ENCODE measurements around the gene LY6G5B. TPM values are rescaled to one million over a fixed set of nuclear protein-coding genes. Genes with fewer than 3 reads are reported as not detected.

LY6G5B gene
- total RNA-seq, 2 experiments from 2014 or later, result 27.0 to 28.0 TPM

DNA sequence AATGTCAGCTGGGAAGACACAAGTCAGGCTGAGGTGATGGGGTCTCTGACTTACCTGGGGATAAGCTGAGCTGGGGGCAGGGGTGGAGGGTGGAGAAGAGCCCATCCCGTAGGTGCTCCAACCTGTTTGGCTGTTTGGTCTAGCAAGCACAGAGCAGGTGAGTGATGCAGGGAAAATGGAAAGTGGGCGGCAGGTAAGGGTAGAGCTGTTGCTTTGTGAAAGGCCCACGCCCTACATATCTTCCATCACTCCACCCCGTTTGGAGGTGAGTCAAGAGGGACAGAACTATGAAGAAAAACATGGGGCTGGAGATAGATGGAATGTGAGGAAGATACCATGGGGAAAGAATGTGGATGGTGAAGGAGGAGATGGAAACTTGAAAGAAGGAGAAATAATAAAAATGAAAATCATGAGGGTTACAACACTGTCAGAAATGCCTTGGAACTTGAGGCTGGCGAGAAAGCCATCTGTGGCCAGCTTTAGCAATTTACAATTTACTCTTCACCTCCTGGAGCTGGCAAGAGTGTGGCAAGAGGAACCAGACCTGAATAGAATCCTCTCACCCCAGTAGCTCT, 50.5 kb downstream of the LY6G5B start:
- no peak for DNase-seq
- Mint-ChIP-seq H3K9me3 (no peaks in the 10 kb centered on the region), H3K36me3 (ENCODE audit: low read depth) (no peaks in the 10 kb centered on the region), H3K4me1 (ENCODE audit: low read depth) (no peaks in the 10 kb centered on the region), H3K27me3 (no peaks in the 10 kb centered on the region), H3K4me3 (no peak overlapping the region), H3K27ac (no peak overlapping the region)
- Histone ChIP-seq H3K9me3 (ENCODE audit: control insufficient read depth in 1 of 2, insufficient read depth in 1 of 2, low read length in 2 of 2) (no peaks in the 10 kb centered on the region), H3K36me3 (ENCODE audit: insufficient read depth, low read length) (no peaks in the 10 kb centered on the region), H3K27me3 (ENCODE audit: control insufficient read depth in 1 of 2, insufficient read depth in 2 of 2, low read length in 2 of 2) (no peaks in the 10 kb centered on the region), H3K4me1 (ENCODE audit: insufficient read depth, low read length) (peaks cover 6% of the 10 kb centered on the region), H3K27ac (ENCODE audit: low read depth in 1 of 2, low read length in 2 of 2) (no peak overlapping the region), H3K4me3 (ENCODE audit: low read length) (no peak overlapping the region)
- no peak for ATAC-seq (ENCODE audit: poor library complexity)
- intact Hi-C loops (cut with DNase I, micrococcal nuclease), result no loop called here
- TF ChIP-seq, protein P1, sequence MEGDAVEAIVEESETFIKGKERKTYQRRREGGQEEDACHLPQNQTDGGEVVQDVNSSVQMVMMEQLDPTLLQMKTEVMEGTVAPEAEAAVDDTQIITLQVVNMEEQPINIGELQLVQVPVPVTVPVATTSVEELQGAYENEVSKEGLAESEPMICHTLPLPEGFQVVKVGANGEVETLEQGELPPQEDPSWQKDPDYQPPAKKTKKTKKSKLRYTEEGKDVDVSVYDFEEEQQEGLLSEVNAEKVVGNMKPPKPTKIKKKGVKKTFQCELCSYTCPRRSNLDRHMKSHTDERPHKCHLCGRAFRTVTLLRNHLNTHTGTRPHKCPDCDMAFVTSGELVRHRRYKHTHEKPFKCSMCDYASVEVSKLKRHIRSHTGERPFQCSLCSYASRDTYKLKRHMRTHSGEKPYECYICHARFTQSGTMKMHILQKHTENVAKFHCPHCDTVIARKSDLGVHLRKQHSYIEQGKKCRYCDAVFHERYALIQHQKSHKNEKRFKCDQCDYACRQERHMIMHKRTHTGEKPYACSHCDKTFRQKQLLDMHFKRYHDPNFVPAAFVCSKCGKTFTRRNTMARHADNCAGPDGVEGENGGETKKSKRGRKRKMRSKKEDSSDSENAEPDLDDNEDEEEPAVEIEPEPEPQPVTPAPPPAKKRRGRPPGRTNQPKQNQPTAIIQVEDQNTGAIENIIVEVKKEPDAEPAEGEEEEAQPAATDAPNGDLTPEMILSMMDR (IDR thresholded peaks at IDR 0.05), result no peak
- ChIA-PET CTCF (interaction anchor here (0.6 kb wide), 1 partner anchor 602 kb away, joined by 3 read pairs; no protein-coding TSS in a partner anchor), POLR2A (no interaction called here)

DNA sequence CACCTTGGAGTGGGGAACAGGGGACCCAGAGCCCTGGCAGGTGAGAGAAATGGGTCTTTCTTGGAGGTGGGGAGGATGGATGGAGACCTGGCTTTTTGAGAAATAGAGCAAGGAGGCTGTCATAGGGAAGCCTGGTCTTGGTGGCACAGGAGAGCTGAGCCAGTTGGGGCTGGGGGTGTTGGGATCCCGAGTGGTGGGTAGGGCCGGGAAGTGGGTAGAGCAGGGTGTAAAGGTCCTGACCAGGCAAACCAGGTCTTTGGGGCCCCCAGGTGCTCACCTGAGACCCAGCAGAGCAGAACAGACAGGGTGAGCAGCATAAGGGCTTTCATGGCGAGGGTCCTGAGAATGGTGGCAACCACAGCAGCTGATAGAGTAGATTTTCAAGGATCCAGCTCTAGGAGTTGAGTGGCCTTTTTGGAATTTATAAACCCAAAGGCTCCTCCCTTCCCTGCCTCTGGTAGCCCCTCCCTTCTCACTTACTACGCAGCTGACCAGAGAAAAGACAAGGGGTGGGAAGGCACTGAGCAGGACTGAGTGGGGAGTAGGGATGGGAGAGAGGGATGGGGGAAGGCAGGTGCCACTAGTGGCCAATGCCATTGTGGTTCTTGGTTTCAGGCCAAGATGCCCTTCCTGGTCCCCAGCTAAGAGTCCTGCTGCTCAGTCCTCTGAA, 51.7 kb downstream of the LY6G5B start, which contains the start of gene LY6G6C:
LY6G6C (minus strand) TSS at position 396 of the 670 bp plus-strand sequence; CDS start at position 329, 67 bp downstream.
- intact Hi-C loops (cut with DNase I, micrococcal nuclease), result no loop called here
- H3K4me3 Mint-ChIP-seq, result no peak within 1 kb of the TSS
- peaks cover 10% of the 10 kb centered on the region for H3K4me1 Mint-ChIP-seq (ENCODE audit: low read depth)

DNA sequence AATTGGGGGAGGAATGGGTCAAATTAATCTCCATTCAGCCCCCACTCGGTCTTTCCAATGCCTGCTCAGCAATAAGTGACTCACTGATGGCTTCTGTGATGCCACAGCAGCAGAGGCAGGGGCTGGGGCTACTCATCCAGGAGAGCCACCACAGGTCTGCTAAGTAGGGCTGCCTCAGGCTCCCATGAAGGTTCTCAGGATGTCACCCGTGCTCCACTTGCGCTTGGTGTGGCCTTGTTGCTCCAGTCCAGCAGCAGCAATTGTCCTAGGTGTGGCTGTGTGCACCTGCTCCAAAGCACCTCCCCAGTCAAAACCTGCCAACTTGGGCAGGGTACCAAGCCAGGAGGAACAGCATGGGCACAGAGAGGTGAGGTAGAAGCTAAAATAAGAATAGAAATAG, 52.4 kb downstream of the LY6G5B start:
- no peak overlapping the region for H3K27ac Mint-ChIP-seq

More for the DNA sequence above, 51.7 kb downstream of the LY6G5B start, which contains the start of gene LY6G6C:
- no peak within 1 kb of the TSS for H3K27ac Mint-ChIP-seq
- no peak for ATAC-seq (ENCODE audit: poor library complexity)
- TF ChIP-seq, protein P1 (IDR thresholded peaks at IDR 0.05), result no peak
- no peaks in the 10 kb centered on the region for H3K9me3 ChIP-seq (ENCODE audit: control insufficient read depth in 1 of 2, insufficient read depth in 1 of 2, low read length in 2 of 2)
- no peak within 1 kb of the TSS for H3K4me3 ChIP-seq (ENCODE audit: low read length)
- no peak within 1 kb of the TSS for H3K27ac ChIP-seq (ENCODE audit: low read depth in 1 of 2, low read length in 2 of 2)
- no peaks in the 10 kb centered on the region for H3K27me3 Mint-ChIP-seq
- peaks cover 15% of the 10 kb centered on the region for H3K4me1 ChIP-seq (ENCODE audit: insufficient read depth, low read length)
- POLR2A ChIA-PET, result no interaction called here
- H3K9me3 Mint-ChIP-seq, result no peaks in the 10 kb centered on the region
- no peaks in the 10 kb centered on the region for H3K27me3 ChIP-seq (ENCODE audit: control insufficient read depth in 1 of 2, insufficient read depth in 2 of 2, low read length in 2 of 2)
- peaks cover under 1% of the 10 kb centered on the region for H3K36me3 Mint-ChIP-seq (ENCODE audit: low read depth)
- no peaks in the 10 kb centered on the region for H3K36me3 ChIP-seq (ENCODE audit: insufficient read depth, low read length)
- DNase-seq, result no peak
- CTCF ChIA-PET, result no interaction called here

More for the DNA sequence above, 52.4 kb downstream of the LY6G5B start:
- intact Hi-C loops (cut with DNase I, micrococcal nuclease), result no loop called here
- no peaks in the 10 kb centered on the region for H3K9me3 ChIP-seq (ENCODE audit: control insufficient read depth in 1 of 2, insufficient read depth in 1 of 2, low read length in 2 of 2)
- TF ChIP-seq, protein P1 (IDR thresholded peaks at IDR 0.05), result no peak
- no peak overlapping the region for H3K27ac ChIP-seq (ENCODE audit: low read depth in 1 of 2, low read length in 2 of 2)
- POLR2A ChIA-PET, result no interaction called here
- DNase-seq, result no peak
- peaks cover 17% of the 10 kb centered on the region for H3K4me1 Mint-ChIP-seq (ENCODE audit: low read depth)
- peaks cover 6% of the 10 kb centered on the region for H3K36me3 Mint-ChIP-seq (ENCODE audit: low read depth)
- CTCF ChIA-PET, result no interaction called here
- ATAC-seq (ENCODE audit: poor library complexity), result no peak
- no peaks in the 10 kb centered on the region for H3K27me3 Mint-ChIP-seq
- H3K27me3 ChIP-seq (ENCODE audit: control insufficient read depth in 1 of 2, insufficient read depth in 2 of 2, low read length in 2 of 2), result no peaks in the 10 kb centered on the region
- H3K4me1 ChIP-seq (ENCODE audit: insufficient read depth, low read length), result peaks cover 18% of the 10 kb centered on the region
- no peaks in the 10 kb centered on the region for H3K36me3 ChIP-seq (ENCODE audit: insufficient read depth, low read length)
- no peaks in the 10 kb centered on the region for H3K9me3 Mint-ChIP-seq
- H3K4me3 Mint-ChIP-seq, result no peak overlapping the region
- no peak overlapping the region for H3K4me3 ChIP-seq (ENCODE audit: low read length)

Small RNA genes within 50 kb of the gene (microRNA-seq; reads per million reads assigned to microRNA genes)
- not detected for gene MIR4646 (ENCODE audit: borderline microRNAs expressed, borderline replicate concordance)
- gene MIR6832 (ENCODE audit: borderline microRNAs expressed, borderline replicate concordance), result not detected

Other genes with a start within 250 kb of the LY6G5B start
- 10 to 100 TPM; 14.3 to 14.7 TPM for gene MICB, start 171.8 kb upstream of the LY6G5B start, total RNA-seq
- not detected for gene MCCD1, start 141.0 kb upstream of the LY6G5B start, total RNA-seq
- 100 to 1,000 TPM; 483 to 498 TPM for gene DDX39B, start 128.0 kb upstream of the LY6G5B start, total RNA-seq
- gene ATP6V1G2, start 123.4 kb upstream of the LY6G5B start, total RNA-seq, result 1 to 10 TPM; 2.6 to 3.3 TPM
- gene NFKBIL1, start 122.4 kb upstream of the LY6G5B start, total RNA-seq, result 1 to 10 TPM; 7.6 to 9.3 TPM
- 10 to 100 TPM; 15.4 to 16.7 TPM for gene LTA, start 97.7 kb upstream of the LY6G5B start, total RNA-seq
- 10 to 100 TPM; 33.1 to 34.2 TPM for gene TNF, start 94.4 kb upstream of the LY6G5B start, total RNA-seq
- gene LTB, start 87.6 kb upstream of the LY6G5B start, total RNA-seq, result 100 to 1,000 TPM; 239 to 244 TPM
- 10 to 100 TPM in 1 of 2 experiments, 1 to 10 TPM in 1; 8.9 to 10.3 TPM for gene LST1, start 83.7 kb upstream of the LY6G5B start, total RNA-seq
- gene NCR3, start 77.0 kb upstream of the LY6G5B start, total RNA-seq, result 1 to 10 TPM; 2.3 to 2.6 TPM
- gene AIF1, start 54.7 kb upstream of the LY6G5B start, total RNA-seq, result 10 to 100 TPM; 31.8 to 35.5 TPM
- 100 to 1,000 TPM; 206 to 215 TPM for gene PRRC2A, start 49.3 kb upstream of the LY6G5B start, total RNA-seq
- gene BAG6, start 17.3 kb upstream of the LY6G5B start, total RNA-seq, result 100 to 1,000 TPM; 211 TPM
- 1 to 10 TPM; 4.2 to 4.6 TPM for gene APOM, start 14.1 kb upstream of the LY6G5B start, total RNA-seq
- gene C6orf47, start 9.2 kb upstream of the LY6G5B start, total RNA-seq, result 10 to 100 TPM in 1 of 2 experiments, 1 to 10 TPM in 1; 9.6 to 10.5 TPM
- gene GPANK1, start 5.0 kb upstream of the LY6G5B start, total RNA-seq, result 10 to 100 TPM in 1 of 2 experiments, 1 to 10 TPM in 1; 9.8 to 11.0 TPM
- gene CSNK2B, start 3.9 kb upstream of the LY6G5B start, total RNA-seq, result 10 to 100 TPM; 88.0 to 92.6 TPM
- under 1 TPM; 0.49 to 0.67 TPM for gene LY6G5C, start 11.1 kb downstream of the LY6G5B start, total RNA-seq
- 10 to 100 TPM; 52.3 to 59.3 TPM for gene ABHD16A, start 33.3 kb downstream of the LY6G5B start, total RNA-seq
- gene LY6G6F, start 36.9 kb downstream of the LY6G5B start, total RNA-seq, result not detected
- gene LY6G6D, start 45.4 kb downstream of the LY6G5B start, total RNA-seq, result not detected
- not detected for gene LY6G6C, start 51.8 kb downstream of the LY6G5B start, total RNA-seq
- gene MPIG6B, start 53.4 kb downstream of the LY6G5B start, total RNA-seq, result under 1 TPM; 0.11 to 0.17 TPM
- 1 to 10 TPM; 3.0 to 3.3 TPM for gene DDAH2, start 59.3 kb downstream of the LY6G5B start, total RNA-seq
- 10 to 100 TPM; 61.2 to 61.5 TPM for gene CLIC1, start 66.6 kb downstream of the LY6G5B start, total RNA-seq
- 10 to 100 TPM; 13.6 to 13.7 TPM for gene MSH5, start 70.0 kb downstream of the LY6G5B start, total RNA-seq
- gene SAPCD1, start 92.7 kb downstream of the LY6G5B start, total RNA-seq, result 1 to 10 TPM; 2.7 to 2.8 TPM
- gene VWA7, start 107.4 kb downstream of the LY6G5B start, total RNA-seq, result 1 to 10 TPM; 1.7 TPM
- 10 to 100 TPM; 43.9 to 44.2 TPM for gene VARS1, start 125.8 kb downstream of the LY6G5B start, total RNA-seq
- gene LSM2, start 137.0 kb downstream of the LY6G5B start, total RNA-seq, result 10 to 100 TPM; 12.6 to 13.7 TPM
- 1 to 10 TPM; 1.7 to 1.8 TPM for gene HSPA1L, start 145.3 kb downstream of the LY6G5B start, total RNA-seq
- 1 to 10 TPM; 8.1 to 9.8 TPM for gene HSPA1A, start 145.6 kb downstream of the LY6G5B start, total RNA-seq
- gene HSPA1B, start 157.8 kb downstream of the LY6G5B start, total RNA-seq, result 1 to 10 TPM; 8.3 to 9.8 TPM
- gene NEU1, start 192.8 kb downstream of the LY6G5B start, total RNA-seq, result 10 to 100 TPM; 19.7 to 21.1 TPM
- gene SLC44A4, start 209.0 kb downstream of the LY6G5B start, total RNA-seq, result under 1 TPM in 1 of 2 experiments, not detected in 1; 0.20 TPM
- gene EHMT2, start 227.7 kb downstream of the LY6G5B start, total RNA-seq, result 10 to 100 TPM; 36.3 to 36.6 TPM
- gene ZBTB12, start 232.1 kb downstream of the LY6G5B start, total RNA-seq, result under 1 TPM; 0.28 to 0.33 TPM